Activated CD4-positive, alpha-beta T cell treated with anti-CD3 and anti-CD28 coated beads, Interleukin-10, Interleukin-2, amounts not matched to agents 100 ng/mL and 50 ng/mL, durations not matched to agents 16 hours and 8 hours (primary cell): Measurements from ENCODE around the gene MED15.
"Not testable (repeated sequence)": the region's sequence is repeated elsewhere in the genome, so short reads cannot be mapped to it uniquely, and the experiment has no call there.

Source experiments
- DNase-seq: peaks from one replicate; pipeline ENCODE4 v3.0.0-alpha.2; 2020

MED15 gene

DNA sequence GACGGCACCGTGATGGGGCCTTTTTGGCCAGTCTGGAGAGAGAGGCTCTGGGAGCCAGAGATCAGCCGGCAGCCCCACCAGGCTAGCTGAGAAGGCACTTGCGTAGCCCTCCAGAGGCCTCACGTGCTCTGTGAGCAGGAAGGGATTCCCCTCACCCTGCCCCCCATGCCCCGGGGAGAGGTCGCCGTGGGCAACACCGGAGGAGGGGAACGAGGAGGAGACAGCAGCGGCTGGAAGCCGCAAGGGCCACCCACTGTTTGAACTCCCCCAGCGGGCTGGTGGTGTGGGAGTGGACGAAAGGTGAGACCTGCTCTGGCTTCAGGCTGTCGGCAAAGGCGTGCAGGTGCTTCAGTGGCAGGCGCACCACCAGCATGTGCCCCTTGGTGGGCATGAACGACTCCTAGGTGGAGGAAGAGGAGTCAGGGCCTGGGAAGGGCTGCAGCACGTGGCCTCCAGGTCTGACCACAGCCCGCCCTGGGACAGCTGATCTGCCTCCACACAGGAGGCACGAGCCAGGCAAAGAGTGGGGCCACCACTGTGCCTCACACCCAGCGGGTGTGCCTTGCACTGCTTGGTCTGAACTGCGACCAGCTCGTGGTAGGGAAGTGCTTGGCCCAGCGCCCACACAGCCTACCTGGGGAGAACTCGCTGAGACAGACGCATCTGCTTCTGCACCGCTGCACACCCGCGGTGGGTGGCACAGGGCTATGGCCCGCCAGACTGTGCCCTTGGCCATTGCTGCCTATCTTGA is 99.9 kb downstream of the MED15 start:
- no peak for DNase-seq

GRCh38 chr22:20610243-20610686 is 102.9 kb downstream of the MED15 start:
- DNase-seq: no peak

GRCh38 chr22:20610757-20611156 is 103.3 kb downstream of the MED15 start:
- no peak for DNase-seq

DNA sequence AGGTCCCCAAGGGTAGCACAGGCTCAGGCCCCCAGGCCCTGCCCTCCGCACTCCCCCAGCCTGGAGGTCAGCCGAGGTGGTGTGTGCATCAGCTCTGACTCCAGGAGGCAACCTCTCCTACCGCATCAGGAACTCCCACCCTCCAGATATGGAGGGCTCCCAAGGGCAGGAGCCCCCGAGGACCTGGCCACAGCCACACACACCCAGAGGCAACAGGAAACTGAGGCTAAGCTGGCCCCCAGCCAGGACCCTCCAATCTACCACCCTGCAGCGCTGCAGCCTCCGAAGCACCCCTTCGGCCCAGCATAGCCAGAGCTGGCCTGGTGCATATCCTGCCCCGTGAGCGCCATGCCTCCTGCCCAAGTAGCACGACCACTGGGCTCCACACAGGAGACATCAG is 104.0 kb downstream of the MED15 start:
- DNase-seq: no peak

GRCh38 chr22:20613301-20613700 is 105.9 kb downstream of the MED15 start:
- no peak for DNase-seq

DNA sequence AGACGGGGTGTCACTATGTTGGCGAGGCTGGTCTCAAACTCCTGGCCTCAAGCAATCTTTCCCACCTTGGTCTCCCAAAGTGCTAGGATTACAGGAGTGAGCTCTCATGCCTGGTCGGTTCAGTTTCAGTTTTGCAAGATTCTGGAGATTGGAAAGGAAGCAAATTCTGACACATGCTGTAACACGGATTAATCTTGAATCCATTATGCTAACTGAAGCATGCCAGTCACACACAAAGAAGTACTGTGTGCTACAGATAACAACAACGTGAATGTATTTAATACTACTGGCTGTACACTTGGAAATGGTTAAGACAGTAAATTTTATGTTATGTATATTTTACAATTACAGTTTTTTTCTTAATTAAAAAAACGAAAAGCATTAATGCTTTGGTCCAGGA is 107.6 kb downstream of the MED15 start:
- no peak for DNase-seq

DNA sequence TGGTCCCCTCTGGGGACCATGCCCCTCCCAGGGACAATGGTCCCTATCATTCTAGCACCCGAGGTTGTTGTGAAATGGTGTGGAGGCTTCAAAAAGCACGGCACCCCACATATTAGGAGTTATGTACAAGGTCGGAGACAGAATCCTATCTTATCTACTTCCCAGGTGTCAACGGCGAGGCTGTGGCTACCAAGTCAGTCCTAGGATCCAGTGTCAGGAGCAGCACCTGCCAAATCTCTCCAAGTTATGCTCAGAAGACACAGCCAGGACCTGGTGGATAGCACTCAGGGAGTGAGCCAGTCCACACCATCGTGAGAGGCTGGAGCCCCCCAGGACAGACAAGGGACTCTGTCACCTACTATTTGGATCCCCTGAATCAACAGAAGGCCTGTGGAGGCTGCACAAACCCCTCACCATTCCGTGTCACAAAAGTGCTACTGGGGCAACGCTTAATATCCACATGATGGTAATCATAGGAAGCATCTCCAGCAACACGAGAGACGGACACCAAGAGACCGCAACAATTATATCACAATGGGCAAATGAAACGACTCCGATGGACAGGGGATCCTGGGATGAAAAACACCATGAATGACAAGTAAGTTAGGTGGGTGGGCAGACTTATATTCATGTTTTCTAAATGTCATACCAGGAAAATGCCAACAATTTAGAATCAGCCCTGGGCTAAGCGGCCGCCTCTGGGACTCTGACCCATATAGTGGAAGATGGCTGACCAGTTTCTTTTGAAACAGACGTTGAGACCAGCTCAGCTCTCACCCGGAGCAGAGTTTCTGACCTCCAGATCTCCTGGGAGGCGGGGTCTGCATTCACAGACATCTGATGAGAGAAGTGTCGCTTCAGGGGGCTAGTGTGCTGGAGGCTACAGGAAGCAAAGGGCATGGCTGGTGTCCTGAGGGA is 108.4 kb downstream of the MED15 start:
- no peak for DNase-seq

GRCh38 chr22:20616451-20617043 is 109.1 kb downstream of the MED15 start:
- DNase-seq: no peak

GRCh38 chr22:20618488-20618887 is 111.1 kb downstream of the MED15 start:
- DNase-seq: no peak

GRCh38 chr22:20619045-20619892 is 111.9 kb downstream of the MED15 start:
- DNase-seq: no peak

DNA sequence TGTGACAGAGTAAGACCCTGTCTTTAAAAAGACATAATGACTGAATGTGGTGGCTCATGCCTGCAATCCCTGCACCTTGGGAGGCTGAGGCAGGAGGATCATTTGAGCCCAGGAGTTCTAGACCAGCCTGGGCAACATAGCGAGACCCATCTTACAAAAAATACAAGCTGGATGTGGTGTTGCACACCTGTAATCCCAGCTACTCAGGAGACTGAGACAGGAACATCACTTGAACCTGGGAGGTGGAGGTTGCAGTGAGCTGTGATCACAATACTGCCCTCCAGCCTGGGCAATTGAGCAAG is 112.4 kb downstream of the MED15 start:
- DNase-seq: not testable (repeated sequence)

GRCh38 chr22:20621162-20621561 is 113.8 kb downstream of the MED15 start:
- no peak for DNase-seq

- DNase-seq: no peak
These were observed 115.4 kb downstream of the MED15 start for GRCh38 chr22:20622650-20623339.

- DNase-seq: peak; percentile 92
These were observed 116.8 kb downstream of the MED15 start for GRCh38 chr22:20624161-20624616.

DNA sequence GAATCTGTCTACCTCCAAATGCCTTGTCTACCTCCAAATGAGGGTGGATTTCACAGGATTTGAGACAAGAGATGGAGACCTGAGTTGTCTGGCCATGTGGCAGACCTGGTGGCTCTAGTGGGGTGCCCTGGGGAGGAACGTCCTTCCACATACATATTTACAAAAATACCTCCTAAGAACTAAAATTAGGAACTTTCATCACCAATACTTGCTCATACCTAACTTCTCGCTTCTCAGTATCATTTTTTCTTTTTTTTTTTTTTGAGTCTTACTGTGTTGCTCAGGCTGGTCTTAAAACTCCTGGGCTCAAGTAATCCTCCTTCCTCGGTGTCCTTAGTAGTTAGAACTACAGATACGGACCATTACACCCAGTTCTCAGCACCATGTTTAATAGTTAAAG is 117.9 kb downstream of the MED15 start:
- DNase-seq: no peak

DNA sequence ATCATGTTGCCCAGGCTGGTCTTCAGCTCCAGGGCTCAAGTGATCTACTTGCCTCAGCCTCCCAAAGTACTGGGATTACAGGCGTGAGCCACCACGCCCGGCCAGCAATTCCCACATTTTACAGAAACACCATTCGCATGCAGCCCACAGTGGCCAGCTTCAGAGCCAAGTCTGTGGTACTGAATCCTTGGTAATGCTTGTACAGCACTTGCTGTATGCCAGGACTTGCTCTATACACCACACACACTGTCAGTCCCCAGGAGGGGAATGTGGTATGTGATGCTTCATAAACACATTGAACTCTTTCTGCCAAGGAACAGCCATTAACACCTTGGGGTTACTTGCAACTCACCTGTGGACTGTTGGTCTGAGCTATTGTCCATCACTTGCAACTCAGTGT is 119.4 kb downstream of the MED15 start:
- DNase-seq: no peak

DNA sequence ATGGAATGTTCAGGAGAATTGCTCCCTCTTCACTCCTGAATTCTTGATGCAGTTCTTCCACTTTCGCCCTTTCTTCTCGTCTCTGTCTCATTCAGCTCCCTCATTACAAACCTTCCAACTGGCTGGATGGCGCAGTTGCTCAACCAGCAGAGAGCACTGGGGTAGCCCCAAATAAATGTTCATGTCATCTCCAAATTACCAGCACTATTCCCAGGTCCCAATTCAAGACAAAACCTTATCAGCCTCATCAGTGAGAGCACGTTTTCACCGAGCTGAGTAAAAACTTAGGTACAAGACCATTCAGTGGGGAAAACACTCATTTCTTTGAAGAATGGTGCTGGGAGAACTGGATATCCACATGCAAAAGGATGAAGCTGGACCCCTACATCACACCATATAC is 120.0 kb downstream of the MED15 start:
- DNase-seq: no peak

- DNase-seq: no peak
These were observed 120.9 kb downstream of the MED15 start for GRCh38 chr22:20628081-20628939.

DNA sequence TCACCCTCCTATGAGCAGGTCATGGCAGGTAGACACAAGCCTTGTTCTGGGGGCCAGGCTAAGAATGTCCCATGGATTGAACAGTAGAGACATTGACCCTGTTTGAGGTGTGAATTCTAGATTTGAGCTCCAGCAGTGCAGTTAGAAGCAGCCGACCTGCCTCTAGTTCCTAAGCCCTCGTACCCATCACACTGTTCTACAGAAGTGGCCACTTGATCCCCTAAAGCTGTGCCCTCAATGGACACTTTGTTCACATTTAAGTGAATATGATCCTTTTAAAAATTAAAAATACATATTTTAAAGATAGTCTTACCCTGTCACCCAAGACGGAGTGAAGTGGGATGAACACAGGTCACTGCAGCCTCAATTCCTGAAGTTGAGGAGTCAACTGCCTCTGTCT is 122.0 kb downstream of the MED15 start:
- no peak for DNase-seq

GRCh38 chr22:20630873-20631617 is 123.6 kb downstream of the MED15 start:
- DNase-seq: no peak
